NCI-H82 treated with DMSO at 0.1 percent for 48 hours (cell line): Measurements from ENCODE around the gene MBNL2.

Source experiments
- DNase-seq: peaks from one replicate; lab custom pipeline; 2025; ENCODE audit not compliant: unreplicated experiment; lab: John Stamatoyannopoulos, UW

The MBNL2 gene

GRCh38 chr13:97249796-97250495, 27.8 kb downstream of the MBNL2 start:
- DNase-seq, result no peak

- no peak for DNase-seq
Observed at GRCh38 chr13:97250560-97250959, 28.4 kb downstream of the MBNL2 start.

DNA sequence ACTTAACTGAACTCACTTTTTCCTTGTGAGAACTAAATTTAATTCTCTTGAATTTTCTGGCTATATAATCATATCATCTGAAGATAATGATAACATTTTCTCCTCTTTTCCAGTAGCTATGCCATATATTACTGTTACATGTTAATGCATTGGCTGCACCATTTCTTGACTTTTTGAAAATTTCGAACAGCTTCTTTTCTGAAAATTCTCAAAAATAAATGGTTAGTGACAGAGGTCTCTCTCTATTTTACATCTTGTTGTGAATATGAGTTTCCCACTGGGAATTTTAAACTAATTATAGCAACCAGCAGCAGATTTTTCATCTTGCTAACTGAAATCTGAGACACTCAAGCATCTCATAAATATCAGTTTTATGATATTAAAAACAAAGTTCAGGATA, 30.6 kb downstream of the MBNL2 start:
- no peak for DNase-seq

DNA sequence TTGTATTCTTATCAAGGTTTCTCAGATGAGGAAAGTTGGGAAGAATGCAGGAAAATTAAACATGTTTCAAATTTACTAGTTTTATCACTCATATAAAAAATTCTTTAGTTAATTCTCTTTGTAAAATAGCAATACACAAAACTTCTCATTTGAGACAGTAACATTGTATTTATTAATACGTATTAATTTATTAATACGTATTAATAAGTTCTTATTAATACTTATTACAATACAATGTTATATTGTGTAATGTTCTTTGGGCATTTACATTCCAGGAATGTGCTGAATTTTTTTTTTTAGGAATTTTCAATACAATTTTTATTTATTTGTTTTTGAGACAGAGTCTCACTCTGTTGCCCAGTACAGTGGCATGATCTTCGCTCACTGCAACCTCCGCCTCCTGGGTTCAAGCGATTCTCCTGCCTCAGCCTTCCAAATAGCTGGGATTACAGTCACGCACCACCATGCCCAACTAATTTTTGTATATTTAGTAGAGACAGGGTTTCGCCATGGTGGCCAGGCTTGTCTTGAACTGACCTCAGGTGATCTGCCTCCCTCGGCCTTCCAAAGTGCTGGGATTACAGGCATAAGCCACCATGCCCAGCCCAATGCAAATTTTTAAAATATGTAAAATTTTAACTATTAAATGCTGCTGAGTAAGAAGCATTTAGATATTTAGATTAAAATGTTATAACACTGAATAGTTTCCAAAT, 31.6 kb downstream of the MBNL2 start:
- no peak for DNase-seq

- DNase-seq, result no peak
Observed at GRCh38 chr13:97254816-97255215, 32.7 kb downstream of the MBNL2 start.

- no peak for DNase-seq
Observed at GRCh38 chr13:97255515-97256021, 33.4 kb downstream of the MBNL2 start.

DNA sequence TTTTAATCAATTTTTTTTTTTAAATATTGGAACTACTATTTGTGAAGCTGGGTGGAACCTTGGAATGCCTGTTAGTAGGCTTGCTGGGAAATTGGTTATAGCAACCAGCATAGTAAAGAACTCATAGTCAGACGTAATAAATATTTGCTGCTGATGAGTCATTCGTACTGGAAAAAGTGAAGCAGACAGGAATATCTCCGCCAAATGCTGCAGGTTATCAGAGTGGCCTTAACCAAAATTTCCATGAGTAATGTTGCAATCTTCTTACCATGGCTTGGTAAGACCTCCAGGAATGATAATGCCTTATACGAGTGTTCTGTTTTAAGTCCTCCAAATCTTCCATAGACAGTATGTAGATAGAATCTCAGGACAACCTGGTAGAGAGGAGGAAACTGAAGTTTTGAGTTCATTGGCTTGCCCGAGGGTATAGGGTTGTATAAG, 34.2 kb downstream of the MBNL2 start:
- DNase-seq, result no peak

- DNase-seq, result no peak
Observed at GRCh38 chr13:97257228-97257755, 35.2 kb downstream of the MBNL2 start.

DNA sequence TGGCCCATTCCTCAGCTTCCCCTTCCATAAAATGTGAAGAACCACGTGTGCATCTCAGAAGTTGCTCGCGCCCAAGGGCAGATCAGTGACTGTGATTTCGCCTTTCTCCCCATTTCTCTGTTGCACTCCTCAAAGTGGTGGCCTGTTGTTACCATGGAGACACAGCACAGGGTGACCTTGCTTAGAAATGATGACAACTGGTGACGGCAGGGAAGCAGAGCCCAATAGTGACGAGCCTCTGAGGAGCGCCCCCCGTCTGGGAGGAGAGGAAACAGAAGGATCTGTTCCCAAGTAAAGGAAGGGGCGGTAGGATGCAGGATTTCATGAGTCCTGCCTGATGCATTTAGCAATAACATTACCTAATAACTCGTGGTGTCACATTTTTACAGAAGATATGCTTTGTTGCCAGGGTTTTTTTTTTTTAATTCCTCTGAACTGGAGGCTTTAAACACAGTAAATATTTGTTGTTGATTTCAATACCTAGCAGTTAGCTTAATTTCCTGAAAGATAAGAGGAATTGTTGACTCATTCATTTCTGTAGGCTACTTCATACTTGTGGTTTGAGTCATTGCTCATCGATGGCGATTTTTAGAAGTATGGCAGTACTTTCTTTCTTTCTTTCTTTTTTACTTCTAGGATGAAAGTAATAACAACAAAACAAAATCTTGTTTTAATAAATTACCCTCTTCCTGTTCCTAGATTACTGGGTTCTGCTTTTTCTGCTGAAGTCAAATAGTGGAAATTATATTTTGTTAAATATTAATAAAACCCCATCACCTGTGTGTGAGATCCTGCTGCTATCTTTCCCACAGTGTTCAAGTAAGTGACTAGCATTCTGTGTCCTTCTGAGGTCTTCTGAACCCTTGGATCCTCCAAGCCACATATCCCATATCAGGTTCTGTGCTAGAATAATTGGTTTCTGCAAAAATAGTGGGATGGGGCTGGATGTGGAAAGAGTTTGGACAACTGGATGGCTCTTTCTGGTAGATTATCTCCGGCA, 36.0 kb downstream of the MBNL2 start:
- no peak for DNase-seq

DNA sequence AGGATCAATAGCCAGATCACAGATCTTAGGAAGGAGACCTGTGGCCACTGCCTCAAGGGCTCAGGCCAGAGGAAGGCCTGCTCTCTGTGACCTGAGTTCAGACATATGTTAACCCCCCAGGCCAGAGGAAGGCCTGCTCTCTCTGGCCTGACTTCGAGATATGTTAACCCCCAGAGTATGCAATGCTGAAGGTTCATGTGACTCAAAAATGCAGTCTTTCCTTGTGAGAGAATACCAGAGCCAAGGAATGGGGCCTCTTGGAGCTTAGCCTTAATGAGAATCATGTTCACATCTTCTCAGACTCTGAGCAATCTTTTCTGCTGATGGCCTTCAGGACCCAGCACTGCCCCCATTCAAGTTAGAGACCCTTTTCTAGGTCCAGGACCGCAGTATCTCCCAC, 36.7 kb downstream of the MBNL2 start:
- DNase-seq, result no peak

DNA sequence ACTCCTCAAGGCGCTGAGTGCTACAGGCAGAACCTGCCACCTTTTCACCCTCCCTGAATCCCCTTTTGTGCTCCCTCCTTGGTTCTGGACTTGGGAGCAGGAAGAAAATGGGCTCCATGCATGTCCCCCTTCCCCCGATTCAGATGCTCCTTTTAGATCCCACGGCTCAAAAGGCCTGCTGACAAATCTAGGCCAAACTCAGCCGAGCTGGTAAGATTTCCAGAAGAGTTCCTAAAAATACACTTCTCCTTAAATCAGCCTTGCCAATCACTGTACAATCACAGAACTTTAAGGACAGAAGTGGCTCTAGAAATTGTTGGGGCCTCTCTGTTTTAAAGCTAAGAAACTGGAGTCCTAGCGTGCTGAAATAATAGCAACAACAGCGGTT, 37.3 kb downstream of the MBNL2 start:
- no peak for DNase-seq

GRCh38 chr13:97259798-97260714, 37.9 kb downstream of the MBNL2 start:
- no peak for DNase-seq

- DNase-seq, result no peak
Observed at GRCh38 chr13:97261254-97262005, 39.3 kb downstream of the MBNL2 start.

- DNase-seq, result no peak
Observed at GRCh38 chr13:97262058-97262457, 39.9 kb downstream of the MBNL2 start.

- DNase-seq, result no peak
Observed at GRCh38 chr13:97263160-97263559, 41.0 kb downstream of the MBNL2 start.

- DNase-seq, result no peak
Observed at GRCh38 chr13:97264663-97265062, 42.5 kb downstream of the MBNL2 start.

DNA sequence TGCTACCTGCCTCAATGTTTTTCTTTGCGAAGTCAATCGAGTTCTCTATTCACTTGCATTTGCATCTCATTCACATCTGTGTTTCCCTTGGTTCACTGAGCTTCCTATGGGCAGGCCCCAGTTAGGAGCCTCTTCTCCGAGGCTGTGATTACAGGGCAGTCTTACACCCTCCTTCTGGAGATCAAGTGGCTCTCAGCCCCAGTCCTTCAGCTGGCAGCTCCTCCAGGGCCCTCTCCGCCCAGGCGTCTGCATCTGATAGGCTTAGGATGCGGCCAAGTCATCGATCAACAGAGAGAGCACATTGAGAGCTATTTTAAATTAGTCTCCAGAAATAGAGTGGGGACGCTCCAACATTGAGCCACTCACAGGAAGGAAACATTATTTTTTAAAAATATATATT, 44.2 kb downstream of the MBNL2 start:
- peak; percentile 72 for DNase-seq

GRCh38 chr13:97266772-97267417, 44.8 kb downstream of the MBNL2 start:
- DNase-seq, result no peak
